Measurements from ENCODE around the gene AIG1.

DNA sequence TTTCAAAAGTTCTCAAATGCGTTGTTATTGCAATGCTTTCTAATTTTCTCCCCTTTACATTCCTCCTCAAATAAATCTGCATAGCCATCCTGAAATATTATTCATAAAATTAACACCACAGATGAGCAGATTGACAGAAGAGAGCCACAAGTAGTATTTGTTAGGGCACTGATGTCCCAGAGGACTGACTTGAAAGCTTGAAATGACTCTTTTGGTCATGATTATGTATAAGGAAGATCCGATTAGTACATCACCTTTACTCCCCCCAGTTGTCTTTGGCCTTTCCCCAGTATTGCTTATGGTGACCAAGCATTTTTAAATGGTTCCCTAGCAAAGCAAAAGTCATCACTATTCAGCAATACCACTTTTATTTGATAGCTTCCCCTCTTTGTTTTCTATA, 202.2 kb downstream of the AIG1 start:
- TF ChIP-seq, protein P1, sequence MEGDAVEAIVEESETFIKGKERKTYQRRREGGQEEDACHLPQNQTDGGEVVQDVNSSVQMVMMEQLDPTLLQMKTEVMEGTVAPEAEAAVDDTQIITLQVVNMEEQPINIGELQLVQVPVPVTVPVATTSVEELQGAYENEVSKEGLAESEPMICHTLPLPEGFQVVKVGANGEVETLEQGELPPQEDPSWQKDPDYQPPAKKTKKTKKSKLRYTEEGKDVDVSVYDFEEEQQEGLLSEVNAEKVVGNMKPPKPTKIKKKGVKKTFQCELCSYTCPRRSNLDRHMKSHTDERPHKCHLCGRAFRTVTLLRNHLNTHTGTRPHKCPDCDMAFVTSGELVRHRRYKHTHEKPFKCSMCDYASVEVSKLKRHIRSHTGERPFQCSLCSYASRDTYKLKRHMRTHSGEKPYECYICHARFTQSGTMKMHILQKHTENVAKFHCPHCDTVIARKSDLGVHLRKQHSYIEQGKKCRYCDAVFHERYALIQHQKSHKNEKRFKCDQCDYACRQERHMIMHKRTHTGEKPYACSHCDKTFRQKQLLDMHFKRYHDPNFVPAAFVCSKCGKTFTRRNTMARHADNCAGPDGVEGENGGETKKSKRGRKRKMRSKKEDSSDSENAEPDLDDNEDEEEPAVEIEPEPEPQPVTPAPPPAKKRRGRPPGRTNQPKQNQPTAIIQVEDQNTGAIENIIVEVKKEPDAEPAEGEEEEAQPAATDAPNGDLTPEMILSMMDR (IDR thresholded peaks at IDR 0.05; ENCODE audit: low read length), result no peak
- no peak for TF ChIP-seq EZH2 (IDR thresholded peaks at IDR 0.05; ENCODE audit: borderline replicate concordance, low read length)

All from OCI-LY1 (cell line).